ENCODE measurements around the gene SMG6. TPM values are rescaled to one million over a fixed set of nuclear protein-coding genes. Genes with fewer than 3 reads are reported as not detected.

SMG6 gene
- total and polyA plus RNA-seq, 2 of the 4 experiments (the other 2 are of a cell fraction) = 16.3 to 30.3 TPM

DNA sequence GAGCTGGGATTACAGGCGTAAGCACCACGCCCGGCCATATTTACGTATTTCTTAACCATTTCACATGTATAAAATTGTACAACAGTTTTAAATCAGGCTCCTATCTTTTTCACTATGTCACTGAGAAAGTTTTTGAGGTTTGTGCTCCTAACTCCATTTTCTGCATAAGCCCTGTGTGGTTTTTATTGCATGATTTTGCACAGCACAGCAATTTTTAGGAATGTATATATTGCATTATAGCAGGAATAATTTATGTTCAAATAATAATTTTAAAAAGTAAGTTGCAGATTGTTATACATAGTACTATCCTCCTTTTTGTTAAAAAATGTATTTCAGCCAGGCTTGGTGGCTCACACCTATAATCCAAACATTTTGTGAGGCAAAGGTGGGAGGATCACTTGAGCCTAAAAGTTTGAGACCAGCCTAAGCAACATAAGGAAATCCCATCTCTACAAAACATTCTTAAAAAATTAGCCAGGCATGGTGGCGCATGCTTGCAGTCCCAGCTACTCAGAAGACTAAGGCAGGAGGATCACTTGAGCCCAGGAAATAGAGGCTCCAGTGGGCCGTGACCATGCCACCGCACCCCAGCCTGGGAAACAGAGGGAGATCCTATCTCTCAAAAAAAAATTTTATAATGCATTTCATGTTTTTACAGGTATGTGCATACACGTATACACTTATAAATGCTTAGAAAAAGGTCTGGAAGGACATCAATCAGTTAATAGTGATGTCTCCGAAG, 26.0 kb downstream of the SMG6 start:
- no CpG with 5 or more reads among the region's 9 CpGs for WGBS, 2 experiments (ENCODE audit: extremely low coverage in 2 of 2, insufficient read length in 1 of 2)
- dilution Hi-C loops (cut with HindIII; ENCODE audit: low sequenced_read_pairs, unreplicated experiment) = no loop called here

More for the DNA sequence above, 26.0 kb downstream of the SMG6 start:
- no peak overlapping the region for H3K23ac ChIP-seq (ENCODE audit: low read depth, low read length)
- H3K56ac ChIP-seq (ENCODE audit: extremely low read depth, insufficient read depth, low read length) = no peak overlapping the region
- BruUV-seq (replicated peaks) = no TSS peak
- H3K14ac ChIP-seq (replicated peaks; ENCODE audit: low read depth, low read length) = no peak overlapping the region
- no peak overlapping the region for H2BK5ac ChIP-seq (ENCODE audit: low read depth, low read length, poor library complexity, severe bottlenecking)
- no peaks in the 10 kb centered on the region for H3K9me3 ChIP-seq (ENCODE audit: control insufficient read depth, insufficient read depth, low read length)
- H2AK5ac ChIP-seq (ENCODE audit: low read depth, low read length) = no peak overlapping the region
- H3K4me3 ChIP-seq (ENCODE audit: insufficient read depth, low read depth, low read length) = no peak overlapping the region
- peaks cover 27% of the 10 kb centered on the region for H3K36me3 ChIP-seq (ENCODE audit: control insufficient read depth, insufficient read depth, low read length)
- ChIA-PET CTCF (no interaction called here), POLR2A (ENCODE audit: unreplicated experiment) (no interaction called here)
- no peak overlapping the region for H4K5ac ChIP-seq (ENCODE audit: low read depth, low read length)
- in situ Hi-C loops (cut with MboI; ENCODE audit: low sequenced_read_pairs) = no loop called here
- H2BK15ac ChIP-seq (ENCODE audit: low read depth, low read length) = no peak overlapping the region
- H3K9ac ChIP-seq (ENCODE audit: low read depth, low read length) = no peak overlapping the region
- H3K4me2 ChIP-seq (ENCODE audit: low read depth, low read length) = no peak overlapping the region
- no peaks in the 10 kb centered on the region for H3K27me3 ChIP-seq (ENCODE audit: control insufficient read depth, insufficient read depth, low read length)
- no peak overlapping the region for H3K27ac ChIP-seq (ENCODE audit: insufficient read depth, low read length)
- H4K91ac ChIP-seq (ENCODE audit: insufficient read depth, low read depth, low read length) = no peak overlapping the region
- no peak overlapping the region for H3K4ac ChIP-seq (ENCODE audit: low read depth, low read length)
- H3K4me1 ChIP-seq (ENCODE audit: control insufficient read depth, insufficient read depth, low read length) = peaks cover 3% of the 10 kb centered on the region; the same call in 1 of the 2 replicates
- H2BK120ac ChIP-seq (ENCODE audit: low read depth, low read length) = no peak overlapping the region
- H3K18ac ChIP-seq (ENCODE audit: low read depth, low read length) = no peak overlapping the region
- H4K20me1 ChIP-seq (ENCODE audit: insufficient read depth, low read length) = no peaks in the 10 kb centered on the region
- H2BK20ac ChIP-seq (ENCODE audit: low read depth, low read length) = no peak overlapping the region
- intact Hi-C loops (cut with micrococcal nuclease) = no loop called here
- H2AK9ac ChIP-seq (replicated peaks; ENCODE audit: low read depth, low read length, poor library complexity) = no peak overlapping the region
- DNase-seq (no peak), ATAC-seq (ENCODE audit: low read depth) (no peak)
- TF ChIP-seq MXI1 (IDR thresholded peaks at IDR 0.05; ENCODE audit: borderline replicate concordance, low read depth, low read length) (no peak), MAZ (IDR thresholded peaks at IDR 0.05; ENCODE audit: borderline replicate concordance, low read depth, low read length) (no peak), POLR2A (IDR thresholded peaks at IDR 0.05; ENCODE audit: low read depth, low read length) (no peak), MAFK (IDR thresholded peaks at IDR 0.05; ENCODE audit: low read depth, low read length) (peak; percentile 74), CEBPB (IDR thresholded peaks at IDR 0.05; ENCODE audit: low read depth, low read length) (no peak), RFX5 (IDR thresholded peaks at IDR 0.05; ENCODE audit: low read depth, low read length) (no peak)
- TF ChIP-seq, protein P1, sequence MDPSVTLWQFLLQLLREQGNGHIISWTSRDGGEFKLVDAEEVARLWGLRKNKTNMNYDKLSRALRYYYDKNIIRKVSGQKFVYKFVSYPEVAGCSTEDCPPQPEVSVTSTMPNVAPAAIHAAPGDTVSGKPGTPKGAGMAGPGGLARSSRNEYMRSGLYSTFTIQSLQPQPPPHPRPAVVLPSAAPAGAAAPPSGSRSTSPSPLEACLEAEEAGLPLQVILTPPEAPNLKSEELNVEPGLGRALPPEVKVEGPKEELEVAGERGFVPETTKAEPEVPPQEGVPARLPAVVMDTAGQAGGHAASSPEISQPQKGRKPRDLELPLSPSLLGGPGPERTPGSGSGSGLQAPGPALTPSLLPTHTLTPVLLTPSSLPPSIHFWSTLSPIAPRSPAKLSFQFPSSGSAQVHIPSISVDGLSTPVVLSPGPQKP (IDR thresholded peaks at IDR 0.05; ENCODE audit: borderline replicate concordance, low read depth, low read length) = no peak
- H4K8ac ChIP-seq (ENCODE audit: low read depth in 2 of 2, low read length in 2 of 2) = no peak overlapping the region
- no peaks in the 10 kb centered on the region for H3K9me1 ChIP-seq (ENCODE audit: insufficient read depth, low read length)
- peaks cover 12 to 20% of the 10 kb centered on the region in 2 experiments for H3K79me1 ChIP-seq (ENCODE audit: low read depth in 1 of 2, low read length in 2 of 2)
- H2AFZ ChIP-seq (replicated peaks; ENCODE audit: low read length, poor library complexity) = no peak overlapping the region
